IMR-90 (cell line): ENCODE measurements around the gene EPHA2. TPM values are rescaled to one million over a fixed set of nuclear protein-coding genes. Genes with fewer than 3 reads are reported as not detected.

Experiments
- ATAC-seq: fragments of 200-7000 bp; cut with Tn5 transposase; 2 replicates; pipeline ENCODE4 v1.9.1; 2020; ENCODE audit warnings: low read depth, mild to moderate bottlenecking, moderate library complexity
- BruUV-seq: library from RNA; stranded (reverse); fragments of 400-500 nt; replicated peaks from 2 replicates; lab custom pipeline; 2021; lab: Mats Ljungman, UMichigan
- CTCF ChIA-PET: fragments of 300-600 bp; formaldehyde crosslinking; extraction: SDS; loops from one replicate; lab custom pipeline; 2021; ENCODE audit warnings: antibody characterized with exemption; lab: Yijun Ruan, JAX
- POLR2A ChIA-PET: fragments of 300-600 bp; sonication (Branson Sonifier 250); formaldehyde crosslinking; loops from one replicate; lab custom pipeline; 2022; ENCODE audit warnings: antibody characterized with exemption; ENCODE audit not compliant: unreplicated experiment; lab: Charles Lee
- DNase-seq: peaks from one replicate; pipeline ENCODE4 v3.0.0; 2013
- H2AFZ ChIP-seq: replicated peaks from 2 replicates; pipeline ENCODE3; 2013; ENCODE audit warnings: low read length, mild to moderate bottlenecking; ENCODE audit not compliant: poor library complexity
- H2AK5ac ChIP-seq: 2 replicates; pipeline ENCODE4 v1.6.1; 2013; ENCODE audit warnings: low read depth, low read length, inconsistent platforms
- H2AK9ac ChIP-seq: replicated peaks from 2 replicates; pipeline ENCODE3; 2013; ENCODE audit warnings: mild to moderate bottlenecking, low read depth, low read length, moderate library complexity; ENCODE audit not compliant: poor library complexity
- H2BK120ac ChIP-seq: 2 replicates; pipeline ENCODE4 v1.6.1; 2013; ENCODE audit warnings: low read depth, low read length, inconsistent platforms
- H2BK15ac ChIP-seq: 3 replicates; pipeline ENCODE4 v1.6.1; 2013; ENCODE audit warnings: low read depth, low read length, inconsistent platforms
- H2BK20ac ChIP-seq: 2 replicates; pipeline ENCODE4 v1.6.1; 2013; ENCODE audit warnings: low read depth, mild to moderate bottlenecking, inconsistent platforms, low read length, moderate library complexity
- H2BK5ac ChIP-seq: 2 replicates; pipeline ENCODE4 v1.6.1; 2013; ENCODE audit warnings: mild to moderate bottlenecking, low read depth, low read length, inconsistent platforms; ENCODE audit not compliant: poor library complexity, severe bottlenecking
- H3K14ac ChIP-seq: replicated peaks from 2 replicates; pipeline ENCODE4 v1.6.1; 2013; ENCODE audit warnings: low read depth, low read length, inconsistent platforms
- H3K18ac ChIP-seq: 2 replicates; pipeline ENCODE4 v1.6.1; 2013; ENCODE audit warnings: low read depth, low read length, control low read depth
- H3K23ac ChIP-seq: 2 replicates; pipeline ENCODE4 v1.6.1; 2013; ENCODE audit warnings: low read depth, low read length, inconsistent platforms
- H3K27ac ChIP-seq: 2 replicates; pipeline ENCODE4 v1.5.1; 2013; ENCODE audit warnings: mild to moderate bottlenecking, control low read depth, low read length; ENCODE audit not compliant: insufficient read depth
- H3K27me3 ChIP-seq: 2 replicates; pipeline ENCODE4 v1.6.1; 2013; ENCODE audit warnings: low read length; ENCODE audit not compliant: control insufficient read depth, insufficient read depth
- H3K36me3 ChIP-seq: 2 replicates; pipeline ENCODE4 v1.6.1; 2013; ENCODE audit warnings: low read length, mixed read lengths; ENCODE audit not compliant: control insufficient read depth, insufficient read depth
- H3K4ac ChIP-seq: 2 replicates; pipeline ENCODE4 v1.6.1; 2013; ENCODE audit warnings: low read depth, low read length, inconsistent platforms
- H3K4me1 ChIP-seq: 2 replicates; pipeline ENCODE4 v1.6.1; 2013; ENCODE audit warnings: low read length, mixed read lengths; ENCODE audit not compliant: control insufficient read depth, insufficient read depth
- H3K4me2 ChIP-seq: 2 replicates; pipeline ENCODE4 v1.6.1; 2013; ENCODE audit warnings: low read depth, mild to moderate bottlenecking, control low read depth, low read length, moderate library complexity
- H3K4me3 ChIP-seq: 2 replicates; pipeline ENCODE4 v1.5.1; 2013; ENCODE audit warnings: low read depth, mild to moderate bottlenecking, control low read depth, low read length, moderate library complexity; ENCODE audit not compliant: insufficient read depth
- H3K56ac ChIP-seq: 2 replicates; pipeline ENCODE4 v1.6.1; 2013; ENCODE audit warnings: low read length, inconsistent platforms; ENCODE audit not compliant: insufficient read depth; ENCODE audit errors: extremely low read depth
- H3K79me1 ChIP-seq, 2 experiments: 2 replicates each; pipeline ENCODE4 v1.6.1; 2013; ENCODE audit warnings: low read length in 2 of 2, inconsistent platforms in 1 of 2, low read depth in 1 of 2
- H3K9ac ChIP-seq: 2 replicates; pipeline ENCODE4 v1.6.1; 2013; ENCODE audit warnings: low read depth, low read length, control low read depth
- H3K9me1 ChIP-seq: 2 replicates; pipeline ENCODE4 v1.6.1; 2013; ENCODE audit warnings: low read length, inconsistent platforms; ENCODE audit not compliant: insufficient read depth
- H3K9me3 ChIP-seq: 2 replicates; pipeline ENCODE4 v1.6.1; 2013; ENCODE audit warnings: low read length; ENCODE audit not compliant: control insufficient read depth, insufficient read depth
- H4K20me1 ChIP-seq: 2 replicates; pipeline ENCODE4 v1.6.1; 2013; ENCODE audit warnings: low read length, inconsistent platforms; ENCODE audit not compliant: insufficient read depth
- H4K5ac ChIP-seq: 2 replicates; pipeline ENCODE4 v1.6.1; 2013; ENCODE audit warnings: mild to moderate bottlenecking, low read depth, low read length, control low read depth
- H4K8ac ChIP-seq, 2 experiments: 2 replicates each; pipeline ENCODE4 v1.6.1; 2013; ENCODE audit warnings: low read depth in 2 of 2, low read length in 2 of 2, control low read depth in 1 of 2, inconsistent platforms in 1 of 2
- H4K91ac ChIP-seq: 2 replicates; pipeline ENCODE4 v1.6.1; 2013; ENCODE audit warnings: low read depth, low read length, inconsistent platforms; ENCODE audit not compliant: insufficient read depth
- BHLHE40 ChIP-seq: fragments of 150-350 bp; IDR thresholded peaks from 2 replicates; pipeline ENCODE4 v1.6.1; 2016; ENCODE audit warnings: mild to moderate bottlenecking, low read depth, low read length
- CEBPB ChIP-seq: IDR thresholded peaks from 2 replicates; pipeline ENCODE4 v1.6.1; 2012; ENCODE audit warnings: low read depth, low read length, improper control_type of control experiment
- POLR2A ChIP-seq: IDR thresholded peaks from 2 replicates; pipeline ENCODE4 v1.6.1; 2012; ENCODE audit warnings: mild to moderate bottlenecking, low read depth, low read length
- RAD21 ChIP-seq: IDR thresholded peaks from 2 replicates; pipeline ENCODE4 v1.6.1; 2012; ENCODE audit warnings: low read length, improper control_type of control experiment
- RFX5 ChIP-seq: IDR thresholded peaks from 2 replicates; pipeline ENCODE4 v1.8.0; 2012; ENCODE audit warnings: low read depth, mild to moderate bottlenecking, low read length, moderate library complexity
- WGBS, 2 experiments: methylation state at CpG; one replicate each; pipeline versions ENCODE4 v1.1.5 to v1.1.7; 2013; ENCODE audit warnings: missing lambda C conversion rate in 2 of 2; ENCODE audit not compliant: insufficient read length in 1 of 2; ENCODE audit errors: extremely low coverage in 2 of 2; 5-methylcytosine and 5-hydroxymethylcytosine counted together
- dilution Hi-C: fragments of 300-500 bp; cut with HindIII; formaldehyde crosslinking; loops from one replicate; pipeline ENCODE4 v1.14.3; 2018; ENCODE audit warnings: low sequenced_read_pairs; ENCODE audit not compliant: unreplicated experiment
- in situ Hi-C: fragments of 300-500 bp; cut with MboI; formaldehyde crosslinking; loops from 3 replicates; pipeline ENCODE4 v1.14.3; 2019; ENCODE audit warnings: low sequenced_read_pairs, inconsistent platforms, mixed read lengths
- intact Hi-C: fragments of 100-400 bp; cut with micrococcal nuclease; formaldehyde crosslinking; loops from 2 replicates; pipeline ENCODE4 v1.10.0; 2022
- polyA plus RNA-seq, 3 experiments: library from polyadenylated mRNA; depleted of rRNA; stranded (reverse); fragments of >200 nt; gene quantifications; 2 replicates each; pipeline ENCODE4 v1.2.3, GENCODE V29; 2012; ENCODE audit warnings: low replicate concordance in 1 of 3
- total RNA-seq: library from RNA; depleted of rRNA; stranded (reverse); fragments of >200 nt; gene quantifications from 2 replicates; pipeline ENCODE4 v1.2.3, GENCODE V29; 2012
- TF ChIP-seq, protein P1 (sequence below): fragments of 150-350 bp; IDR thresholded peaks from 2 replicates; pipeline ENCODE4 v1.6.1; 2017; ENCODE audit warnings: mild to moderate bottlenecking, antibody characterized with exemption, low read length, low read depth
- TF ChIP-seq, protein P2 (sequence below): conservative IDR thresholded peaks from 2 replicates; pipeline ENCODE4 v1.5.1; 2012; ENCODE audit warnings: mild to moderate bottlenecking, low read depth, low read length, improper control_type of control experiment

The EPHA2 gene
- total and polyA plus RNA-seq, 2 of the 4 experiments (the other 2 are of a cell fraction): 24.0 to 72.6 TPM

DNA sequence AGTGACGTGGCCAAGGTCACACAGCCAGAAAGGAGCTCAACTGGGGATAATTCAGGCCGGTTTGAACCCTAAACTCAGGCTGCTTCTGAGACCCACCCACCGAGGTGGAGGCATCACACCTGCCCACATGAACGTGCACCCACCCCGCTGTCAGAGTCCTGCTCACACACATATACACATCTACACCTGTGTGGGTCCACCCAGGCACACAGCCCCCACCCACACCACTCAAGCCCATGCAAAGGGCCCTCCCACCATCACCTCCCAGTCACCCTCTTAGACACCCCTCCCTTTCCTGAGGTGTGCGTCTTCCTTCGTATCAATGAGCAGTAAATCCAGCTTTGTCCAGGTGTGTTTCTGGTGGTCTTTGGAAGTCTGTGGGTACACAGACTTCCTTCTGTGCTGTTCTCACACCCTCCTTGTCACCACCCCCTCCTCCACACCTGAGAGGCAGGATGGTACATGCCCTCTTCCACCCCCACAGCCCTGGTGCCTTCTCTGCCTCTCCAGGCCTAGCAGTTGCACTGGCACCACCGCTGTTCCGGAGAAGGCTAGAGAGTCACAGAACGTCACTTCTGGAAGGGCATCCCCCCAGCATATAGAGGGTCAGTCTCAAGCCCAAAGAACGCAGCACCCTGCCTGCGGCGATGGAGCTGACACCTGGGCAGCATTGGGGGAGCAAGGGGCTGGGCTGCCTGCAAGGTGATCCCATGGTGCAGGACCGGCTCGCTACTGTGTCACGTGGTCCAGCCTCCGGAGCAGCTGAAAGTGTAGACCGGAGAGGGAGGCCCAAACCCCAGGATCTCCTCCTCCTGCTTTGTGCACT lies 63.6 kb downstream of the EPHA2 start:
- Histone ChIP-seq H3K23ac (no peak overlapping the region), H3K4me2 (no peak overlapping the region), H3K27ac (no peak overlapping the region), H3K4me3 (no peak overlapping the region), H3K79me1 (no peaks in the 10 kb centered on the region), H4K5ac (no peak overlapping the region), H3K14ac (no peak overlapping the region), H2BK120ac (no peak overlapping the region), H3K9me1 (no peaks in the 10 kb centered on the region), H2AK5ac (no peak overlapping the region), H2AFZ (no peak overlapping the region), H3K9me3 (no peaks in the 10 kb centered on the region), H4K20me1 (no peaks in the 10 kb centered on the region), H3K56ac (no peak overlapping the region), H3K36me3 (no peaks in the 10 kb centered on the region), H2BK5ac (no peak overlapping the region), H4K8ac (no peak overlapping the region), H3K4me1 (peaks cover 8% of the 10 kb centered on the region), H3K9ac (no peak overlapping the region), H2BK15ac (no peak overlapping the region), H3K18ac (no peak overlapping the region), H3K4ac (no peak overlapping the region), H2AK9ac (no peak overlapping the region), H2BK20ac (no peak overlapping the region), H4K91ac (no peak overlapping the region), H3K27me3 (peaks cover 7% of the 10 kb centered on the region; the same call in 1 of the 2 replicates)
- no TSS peak for BruUV-seq
- TF ChIP-seq POLR2A (no peak), RFX5 (no peak), RAD21 (no peak), CEBPB (no peak), BHLHE40 (no peak)
- TF ChIP-seq, protein P1, sequence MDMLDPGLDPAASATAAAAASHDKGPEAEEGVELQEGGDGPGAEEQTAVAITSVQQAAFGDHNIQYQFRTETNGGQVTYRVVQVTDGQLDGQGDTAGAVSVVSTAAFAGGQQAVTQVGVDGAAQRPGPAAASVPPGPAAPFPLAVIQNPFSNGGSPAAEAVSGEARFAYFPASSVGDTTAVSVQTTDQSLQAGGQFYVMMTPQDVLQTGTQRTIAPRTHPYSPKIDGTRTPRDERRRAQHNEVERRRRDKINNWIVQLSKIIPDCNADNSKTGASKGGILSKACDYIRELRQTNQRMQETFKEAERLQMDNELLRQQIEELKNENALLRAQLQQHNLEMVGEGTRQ: no peak
- TF ChIP-seq, protein P2, sequence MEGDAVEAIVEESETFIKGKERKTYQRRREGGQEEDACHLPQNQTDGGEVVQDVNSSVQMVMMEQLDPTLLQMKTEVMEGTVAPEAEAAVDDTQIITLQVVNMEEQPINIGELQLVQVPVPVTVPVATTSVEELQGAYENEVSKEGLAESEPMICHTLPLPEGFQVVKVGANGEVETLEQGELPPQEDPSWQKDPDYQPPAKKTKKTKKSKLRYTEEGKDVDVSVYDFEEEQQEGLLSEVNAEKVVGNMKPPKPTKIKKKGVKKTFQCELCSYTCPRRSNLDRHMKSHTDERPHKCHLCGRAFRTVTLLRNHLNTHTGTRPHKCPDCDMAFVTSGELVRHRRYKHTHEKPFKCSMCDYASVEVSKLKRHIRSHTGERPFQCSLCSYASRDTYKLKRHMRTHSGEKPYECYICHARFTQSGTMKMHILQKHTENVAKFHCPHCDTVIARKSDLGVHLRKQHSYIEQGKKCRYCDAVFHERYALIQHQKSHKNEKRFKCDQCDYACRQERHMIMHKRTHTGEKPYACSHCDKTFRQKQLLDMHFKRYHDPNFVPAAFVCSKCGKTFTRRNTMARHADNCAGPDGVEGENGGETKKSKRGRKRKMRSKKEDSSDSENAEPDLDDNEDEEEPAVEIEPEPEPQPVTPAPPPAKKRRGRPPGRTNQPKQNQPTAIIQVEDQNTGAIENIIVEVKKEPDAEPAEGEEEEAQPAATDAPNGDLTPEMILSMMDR: no peak
- DNase-seq (no peak), ATAC-seq (no peak)
- POLR2A ChIA-PET: no interaction called here
- CTCF ChIA-PET: interaction anchor here (1.4 kb wide), 1 partner anchor 10 kb away, joined by 4 read pairs; no protein-coding TSS in a partner anchor
- WGBS, 2 experiments: 67% methylated on average over 3 of the region's 18 CpGs; no CpG with 5 or more reads in 1 of the 2 experiments
- in situ Hi-C loops: no loop called here
- intact Hi-C loops: no loop called here
- dilution Hi-C loops: no loop called here
